ENCODE results near the gene KDM1A.

Gene KDM1A

DNA sequence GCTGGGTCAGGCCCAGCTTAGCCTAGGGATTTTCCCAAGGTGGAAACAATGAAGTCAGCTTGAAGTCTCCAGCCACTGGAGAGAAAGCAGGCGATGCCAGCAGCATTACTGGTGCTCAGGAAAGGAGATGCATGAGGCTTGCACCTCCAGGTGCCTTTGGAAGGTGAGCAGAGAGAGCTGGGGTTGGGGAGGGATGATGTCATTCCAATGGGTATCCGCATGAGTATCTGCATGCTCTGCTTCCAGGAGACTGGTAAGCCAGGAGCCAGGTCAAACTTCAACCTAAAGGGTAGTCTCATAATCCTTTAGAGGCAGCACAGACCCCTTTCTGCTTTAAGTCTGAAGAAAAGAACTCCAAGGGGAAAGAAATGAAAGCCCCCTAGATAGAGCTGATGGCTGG, 68.8 kb downstream of the KDM1A start:
- no peak overlapping the region for H3K4me3 ChIP-seq (ENCODE audit: low read depth, low read length)
- TF ChIP-seq, protein P1, sequence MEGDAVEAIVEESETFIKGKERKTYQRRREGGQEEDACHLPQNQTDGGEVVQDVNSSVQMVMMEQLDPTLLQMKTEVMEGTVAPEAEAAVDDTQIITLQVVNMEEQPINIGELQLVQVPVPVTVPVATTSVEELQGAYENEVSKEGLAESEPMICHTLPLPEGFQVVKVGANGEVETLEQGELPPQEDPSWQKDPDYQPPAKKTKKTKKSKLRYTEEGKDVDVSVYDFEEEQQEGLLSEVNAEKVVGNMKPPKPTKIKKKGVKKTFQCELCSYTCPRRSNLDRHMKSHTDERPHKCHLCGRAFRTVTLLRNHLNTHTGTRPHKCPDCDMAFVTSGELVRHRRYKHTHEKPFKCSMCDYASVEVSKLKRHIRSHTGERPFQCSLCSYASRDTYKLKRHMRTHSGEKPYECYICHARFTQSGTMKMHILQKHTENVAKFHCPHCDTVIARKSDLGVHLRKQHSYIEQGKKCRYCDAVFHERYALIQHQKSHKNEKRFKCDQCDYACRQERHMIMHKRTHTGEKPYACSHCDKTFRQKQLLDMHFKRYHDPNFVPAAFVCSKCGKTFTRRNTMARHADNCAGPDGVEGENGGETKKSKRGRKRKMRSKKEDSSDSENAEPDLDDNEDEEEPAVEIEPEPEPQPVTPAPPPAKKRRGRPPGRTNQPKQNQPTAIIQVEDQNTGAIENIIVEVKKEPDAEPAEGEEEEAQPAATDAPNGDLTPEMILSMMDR (IDR thresholded peaks at IDR 0.05; ENCODE audit: insufficient read depth, low read depth, low read length, missing control alignments), result no peak
- DNase-seq (ENCODE audit: low read depth), result no peak

DNA sequence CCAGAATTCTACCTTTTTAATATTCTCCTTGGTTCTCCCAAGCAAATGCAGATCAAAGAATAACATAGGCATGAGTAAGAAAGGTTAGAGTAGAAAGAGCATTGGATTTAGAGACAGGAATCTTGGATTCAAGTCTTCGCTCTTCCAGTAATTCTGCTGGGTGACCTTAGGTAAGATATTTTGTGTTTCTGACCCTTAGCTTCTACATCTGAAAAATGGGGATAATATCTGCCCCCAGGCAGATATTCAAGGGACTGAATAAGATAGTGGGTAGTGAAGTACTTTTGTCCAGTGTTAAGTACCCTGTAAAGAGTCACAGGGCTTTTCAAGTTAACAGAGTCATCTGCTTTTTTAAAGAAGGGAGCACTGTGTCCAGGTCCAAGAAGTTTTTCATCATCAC, 70.8 kb downstream of the KDM1A start:
- H3K4me3 ChIP-seq (ENCODE audit: low read depth, low read length), result no peak overlapping the region
- TF ChIP-seq, protein P1 (IDR thresholded peaks at IDR 0.05; ENCODE audit: insufficient read depth, low read depth, low read length, missing control alignments), result no peak
- no peak for DNase-seq (ENCODE audit: low read depth)

DNA sequence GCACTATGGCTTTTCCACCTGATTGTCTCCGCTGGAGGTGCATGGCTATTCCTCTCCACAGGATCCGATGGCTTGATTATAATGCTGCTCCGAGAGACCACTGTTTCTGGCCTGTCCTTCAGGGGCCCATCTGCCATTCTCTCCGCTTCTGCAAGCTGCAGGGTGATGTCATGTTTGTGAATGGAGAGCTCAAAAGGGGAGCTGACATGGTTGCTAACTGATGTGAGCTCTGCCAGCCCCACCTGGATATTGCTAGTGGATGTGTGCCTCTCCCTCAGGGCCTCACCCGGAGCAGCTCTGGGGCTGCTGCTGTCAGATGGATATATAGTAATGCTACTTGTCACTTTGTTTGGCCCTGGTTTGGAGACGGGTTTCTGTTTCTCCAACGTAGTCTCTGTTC, 72.3 kb downstream of the KDM1A start:
- no peak overlapping the region for H3K4me3 ChIP-seq (ENCODE audit: low read depth, low read length)
- no peak for DNase-seq (ENCODE audit: low read depth)
- TF ChIP-seq, protein P1 (IDR thresholded peaks at IDR 0.05; ENCODE audit: insufficient read depth, low read depth, low read length, missing control alignments), result no peak

DNA sequence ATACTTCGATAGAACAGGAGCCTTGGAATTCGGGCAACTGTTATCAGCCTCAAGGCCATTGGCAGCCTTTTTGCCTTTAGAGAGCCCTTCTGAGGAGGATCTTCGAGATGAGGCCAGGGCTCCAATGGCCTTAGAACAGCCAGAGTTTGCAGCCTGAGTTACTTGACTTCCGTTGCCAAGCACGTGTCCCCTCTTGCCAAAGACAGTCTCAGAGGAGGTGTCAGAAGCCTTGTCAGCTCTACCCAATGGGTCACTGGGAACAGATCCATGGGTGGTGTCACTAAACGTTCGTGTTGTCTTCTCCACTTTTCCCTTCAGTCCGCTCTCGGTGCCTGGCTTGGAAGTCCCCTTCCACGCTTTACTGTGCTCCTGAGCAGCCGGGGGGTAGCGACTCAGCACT, 73.2 kb downstream of the KDM1A start:
- no peak overlapping the region for H3K4me3 ChIP-seq (ENCODE audit: low read depth, low read length)
- DNase-seq (ENCODE audit: low read depth), result no peak
- TF ChIP-seq, protein P1 (IDR thresholded peaks at IDR 0.05; ENCODE audit: insufficient read depth, low read depth, low read length, missing control alignments), result no peak

DNA sequence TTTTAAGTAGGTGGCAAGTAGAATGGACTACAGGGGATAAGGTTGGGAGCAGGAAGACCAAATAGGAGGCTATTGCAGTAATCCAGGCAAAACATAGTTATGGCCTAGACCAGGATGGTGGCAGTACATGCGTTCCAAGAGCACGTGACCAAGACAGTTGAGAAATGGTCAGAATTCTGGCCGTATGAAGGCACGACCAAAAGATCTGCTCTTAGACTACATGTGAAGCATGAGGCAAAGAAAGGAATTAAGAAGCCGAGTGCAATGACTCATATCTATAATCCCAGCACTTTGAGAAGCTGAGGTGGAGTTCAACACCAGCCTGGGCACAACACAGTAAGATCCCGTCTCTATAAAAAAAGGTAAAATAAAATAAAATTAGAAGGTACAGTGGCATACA, 78.0 kb downstream of the KDM1A start:
- TF ChIP-seq, protein P1 (IDR thresholded peaks at IDR 0.05; ENCODE audit: insufficient read depth, low read depth, low read length, missing control alignments), result no peak
- no peak overlapping the region for H3K4me3 ChIP-seq (ENCODE audit: low read depth, low read length)
- DNase-seq (ENCODE audit: low read depth), result no peak

DNA sequence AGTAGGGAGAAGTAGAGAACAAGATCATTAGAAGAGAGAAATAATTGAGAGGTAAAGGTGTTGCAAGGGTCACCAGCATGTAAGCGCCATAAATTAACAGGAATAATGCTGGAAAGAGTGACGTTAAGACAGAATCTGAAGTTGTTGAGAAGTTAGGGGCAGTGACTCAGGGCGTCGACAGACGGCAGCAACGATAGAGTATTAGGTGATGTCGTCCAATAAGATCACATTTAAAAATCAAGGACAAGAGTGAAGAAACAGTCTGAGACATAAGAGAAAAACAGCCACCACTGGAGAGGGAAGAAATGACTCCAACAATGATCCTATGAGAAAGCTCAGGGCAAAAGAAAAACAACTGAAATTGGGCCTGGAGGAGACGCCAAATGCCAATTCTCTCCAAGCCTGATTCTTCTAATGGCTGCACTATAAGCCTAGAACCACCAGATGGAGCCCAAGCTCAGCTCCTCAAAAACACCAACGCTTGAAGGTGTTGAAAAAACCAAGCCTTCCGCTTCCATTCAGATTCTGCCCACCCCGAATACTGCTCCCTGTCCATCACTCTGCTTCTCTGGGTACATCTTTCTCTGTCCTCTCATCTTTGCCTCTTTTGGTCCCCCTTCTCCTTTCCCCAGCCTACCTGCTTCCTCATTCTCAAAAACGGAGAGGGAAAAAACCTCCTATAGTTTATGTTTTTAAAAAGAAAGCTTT, 79.3 kb downstream of the KDM1A start:
- no peak overlapping the region for H3K4me3 ChIP-seq (ENCODE audit: low read depth, low read length)
- DNase-seq (ENCODE audit: low read depth), result peak; percentile 80
- TF ChIP-seq, protein P1 (IDR thresholded peaks at IDR 0.05; ENCODE audit: insufficient read depth, low read depth, low read length, missing control alignments), result peak; percentile 93

DNA sequence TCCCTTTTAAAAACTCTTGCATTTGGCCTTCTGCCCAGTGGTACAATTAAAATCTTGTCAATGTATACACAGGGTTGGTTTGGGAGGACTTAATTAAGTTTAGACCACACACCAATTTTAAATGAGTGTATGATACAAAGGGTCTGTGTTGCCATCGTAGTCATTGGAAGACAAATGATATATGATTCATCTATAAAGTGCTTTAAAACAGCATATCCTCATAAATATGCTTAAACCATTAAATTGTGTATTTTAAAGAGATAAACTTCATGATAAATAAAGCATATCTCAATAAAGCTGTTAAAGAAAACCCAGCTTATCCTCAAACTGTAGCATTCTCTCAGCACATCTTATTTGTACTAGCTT, 79.9 kb downstream of the KDM1A start:
- DNase-seq (ENCODE audit: low read depth), result no peak
- TF ChIP-seq, protein P1 (IDR thresholded peaks at IDR 0.05; ENCODE audit: insufficient read depth, low read depth, low read length, missing control alignments), result no peak
- H3K4me3 ChIP-seq (ENCODE audit: low read depth, low read length), result no peak overlapping the region
